ENCODE results near the gene CAMK1D.

Gene CAMK1D

GRCh38 chr10:12835709-12836108, 486.4 kb downstream of the CAMK1D start:
- ChIA-PET POLR2A (no interaction called here), CTCF (interaction anchor here (0.7 kb wide), 2 partner anchors 152 to 621 kb away, joined by 3 read pairs; no protein-coding TSS in a partner anchor)
- Histone ChIP-seq H3K4me1 (ENCODE audit: control insufficient read depth, insufficient read depth, low read length) (no peaks in the 10 kb centered on the region), H3K4me3 (ENCODE audit: low read depth, low read length) (no peak overlapping the region), H3K36me3 (ENCODE audit: control insufficient read depth in 2 of 2, insufficient read depth in 1 of 2, low read length in 2 of 2) (no peaks in the 10 kb centered on the region), H3K9me3 (ENCODE audit: control insufficient read depth, insufficient read depth, low read depth, low read length) (no peaks in the 10 kb centered on the region), H3K27ac (ENCODE audit: extremely low read depth, low read depth, low read length) (no peak overlapping the region)
- TF ChIP-seq ZFHX2 (tag by site-specific recombination; conservative IDR thresholded peaks at IDR 0.05) = peak; percentile 29; the same call in 1 of the 2 replicates
- no peak for TF ChIP-seq ZNF791 (tag by site-specific recombination; IDR thresholded peaks at IDR 0.05)

DNA sequence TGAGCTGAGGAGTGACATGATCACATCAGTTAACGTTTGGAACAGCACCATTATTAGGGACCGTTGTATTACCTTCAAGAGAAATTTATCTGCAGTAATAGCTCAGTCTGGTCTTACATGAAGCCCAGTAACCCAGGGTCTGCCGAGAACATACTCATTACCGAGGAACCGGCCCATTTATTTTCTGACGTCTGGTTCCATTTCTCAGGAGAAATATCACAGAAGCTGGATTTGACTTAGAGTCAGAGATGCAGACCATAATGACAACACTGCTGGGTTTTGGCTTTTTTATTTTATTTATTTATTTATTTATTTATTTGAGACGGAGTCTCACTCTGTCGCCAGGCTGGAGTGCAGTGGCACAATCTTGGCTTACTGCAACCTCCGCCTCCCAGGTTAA, 489.0 kb downstream of the CAMK1D start:
- Histone ChIP-seq H3K9me3 (ENCODE audit: control insufficient read depth, insufficient read depth, low read depth, low read length) (no peaks in the 10 kb centered on the region), H3K4me1 (ENCODE audit: control insufficient read depth, insufficient read depth, low read length) (no peaks in the 10 kb centered on the region), H3K27ac (ENCODE audit: extremely low read depth, low read depth, low read length) (no peak overlapping the region), H3K4me3 (ENCODE audit: low read depth, low read length) (no peak overlapping the region), H3K36me3 (ENCODE audit: control insufficient read depth in 2 of 2, insufficient read depth in 1 of 2, low read length in 2 of 2) (no peaks in the 10 kb centered on the region)
- ChIA-PET POLR2A (no interaction called here), CTCF (interaction anchor here (1.5 to 1.6 kb wide), 2 partner anchors 8 to 127 kb away, joined by 4 to 12 read pairs; no protein-coding TSS in a partner anchor)
- TF ChIP-seq ZNF112 (tag by site-specific recombination; IDR thresholded peaks at IDR 0.05) = no peak
- no peak for TF ChIP-seq GLIS1 (tag by site-specific recombination; IDR thresholded peaks at IDR 0.05)

DNA sequence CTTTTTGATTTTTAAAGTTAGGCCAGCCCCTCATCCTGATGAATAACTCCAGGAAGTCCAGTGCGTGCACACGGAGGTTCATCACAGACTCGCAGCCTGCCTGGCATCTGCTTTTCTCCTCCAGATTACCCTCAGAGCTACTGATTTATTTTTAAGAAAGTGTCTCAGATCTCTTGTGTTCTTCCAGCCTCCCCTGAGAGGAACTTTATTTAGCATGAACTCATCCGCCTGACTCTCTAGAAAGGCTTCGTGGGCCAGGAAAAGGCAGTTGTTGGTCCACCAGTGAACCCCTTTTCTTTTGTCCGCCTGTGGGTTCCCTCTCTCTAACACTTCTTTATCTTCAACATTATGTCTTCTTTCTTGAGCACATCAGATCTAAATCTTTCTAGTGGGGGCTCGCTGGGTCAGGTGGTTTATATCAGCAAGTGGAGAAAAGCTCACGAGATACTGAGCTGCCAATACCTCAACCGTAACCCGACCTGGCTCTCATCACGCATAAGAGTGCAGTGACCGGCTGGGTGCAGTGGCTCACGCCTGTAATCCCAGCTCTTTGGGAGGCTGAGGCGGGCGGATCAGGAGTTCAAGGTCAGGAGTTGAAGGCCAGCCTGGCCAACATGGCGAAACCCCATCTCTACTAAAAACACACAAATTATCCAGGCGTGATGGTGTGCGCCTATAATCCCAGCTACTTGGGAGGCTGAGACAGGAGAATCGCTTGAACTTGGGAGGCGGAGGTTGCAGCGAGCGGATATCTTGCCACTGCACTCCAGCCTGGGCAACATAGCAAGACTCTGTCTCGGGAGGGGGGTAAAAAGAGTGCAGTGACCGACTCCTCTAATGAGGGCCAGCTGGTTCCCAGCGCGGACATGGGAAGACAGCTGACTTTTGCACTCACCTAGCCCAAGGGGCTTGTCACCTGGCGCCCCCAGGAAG, 489.9 kb downstream of the CAMK1D start:
- Histone ChIP-seq H3K36me3 (ENCODE audit: control insufficient read depth in 2 of 2, insufficient read depth in 1 of 2, low read length in 2 of 2) (no peaks in the 10 kb centered on the region), H3K4me1 (ENCODE audit: control insufficient read depth, insufficient read depth, low read length) (no peaks in the 10 kb centered on the region), H3K27ac (ENCODE audit: extremely low read depth, low read depth, low read length) (no peak overlapping the region), H3K9me3 (ENCODE audit: control insufficient read depth, insufficient read depth, low read depth, low read length) (no peaks in the 10 kb centered on the region), H3K4me3 (ENCODE audit: low read depth, low read length) (no peak overlapping the region)
- POLR2A ChIA-PET = no interaction called here
- CTCF ChIA-PET = interaction anchor here (1.6 kb wide), 1 partner anchor 128 kb away, joined by 4 read pairs; no protein-coding TSS in a partner anchor
- TF ChIP-seq ZNF654 (tag by site-specific recombination; IDR thresholded peaks at IDR 0.05; ENCODE audit: low read depth) (no peak), ZNF121 (tag by site-specific recombination; IDR thresholded peaks at IDR 0.05) (peak; percentile 52; the same call in 1 of the 2 replicates), ZNF777 (tag by site-specific recombination; IDR thresholded peaks at IDR 0.05; ENCODE audit: borderline replicate concordance) (no peak)
- TF ChIP-seq, protein P1, sequence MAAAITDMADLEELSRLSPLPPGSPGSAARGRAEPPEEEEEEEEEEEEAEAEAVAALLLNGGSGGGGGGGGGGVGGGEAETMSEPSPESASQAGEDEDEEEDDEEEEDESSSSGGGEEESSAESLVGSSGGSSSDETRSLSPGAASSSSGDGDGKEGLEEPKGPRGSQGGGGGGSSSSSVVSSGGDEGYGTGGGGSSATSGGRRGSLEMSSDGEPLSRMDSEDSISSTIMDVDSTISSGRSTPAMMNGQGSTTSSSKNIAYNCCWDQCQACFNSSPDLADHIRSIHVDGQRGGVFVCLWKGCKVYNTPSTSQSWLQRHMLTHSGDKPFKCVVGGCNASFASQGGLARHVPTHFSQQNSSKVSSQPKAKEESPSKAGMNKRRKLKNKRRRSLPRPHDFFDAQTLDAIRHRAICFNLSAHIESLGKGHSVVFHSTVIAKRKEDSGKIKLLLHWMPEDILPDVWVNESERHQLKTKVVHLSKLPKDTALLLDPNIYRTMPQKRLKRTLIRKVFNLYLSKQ (tag by site-specific recombination; IDR thresholded peaks at IDR 0.05; ENCODE audit: borderline replicate concordance) = no peak

GRCh38 chr10:12839941-12840611, 490.7 kb downstream of the CAMK1D start:
- Histone ChIP-seq H3K36me3 (ENCODE audit: control insufficient read depth in 2 of 2, insufficient read depth in 1 of 2, low read length in 2 of 2) (no peaks in the 10 kb centered on the region), H3K9me3 (ENCODE audit: control insufficient read depth, insufficient read depth, low read depth, low read length) (no peaks in the 10 kb centered on the region), H3K4me1 (ENCODE audit: control insufficient read depth, insufficient read depth, low read length) (no peaks in the 10 kb centered on the region; the same call in 1 of the 2 replicates), H3K4me3 (ENCODE audit: low read depth, low read length) (no peak overlapping the region), H3K27ac (ENCODE audit: extremely low read depth, low read depth, low read length) (no peak overlapping the region)
- TF ChIP-seq ZNF792 (tag by site-specific recombination; IDR thresholded peaks at IDR 0.05) = no peak
- TF ChIP-seq ZIC2 (tag by site-specific recombination; IDR thresholded peaks at IDR 0.05) = peak; percentile 88
- ChIA-PET CTCF (interaction anchor here (0.8 kb wide), 1 partner anchor 10 kb away, joined by 3 read pairs; no protein-coding TSS in a partner anchor), POLR2A (no interaction called here)

DNA sequence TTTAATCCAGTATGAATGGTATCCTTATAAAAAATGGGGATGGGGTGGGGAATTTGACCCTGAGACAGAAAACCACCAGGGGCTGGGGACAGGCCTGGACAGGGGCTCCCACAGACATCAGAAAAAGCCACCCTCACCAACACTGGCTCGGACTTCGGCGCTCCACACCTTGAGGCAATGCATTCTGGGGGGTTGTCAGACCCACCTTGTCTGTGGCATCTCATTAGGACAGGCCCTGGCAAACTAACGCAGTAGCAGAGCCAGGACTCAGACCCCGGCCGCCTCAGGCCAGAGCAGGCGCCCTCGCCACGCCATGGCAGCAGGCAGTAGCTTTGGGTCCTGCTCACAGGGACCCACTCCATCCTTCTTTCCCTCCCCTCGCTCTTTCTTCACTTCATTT, 492.1 kb downstream of the CAMK1D start:
- no peaks in the 10 kb centered on the region for H3K36me3 ChIP-seq (ENCODE audit: control insufficient read depth in 2 of 2, insufficient read depth in 1 of 2, low read length in 2 of 2)
- no peak overlapping the region for H3K27ac ChIP-seq (ENCODE audit: extremely low read depth, low read depth, low read length)
- POLR2A ChIA-PET = no interaction called here
- H3K4me1 ChIP-seq (ENCODE audit: control insufficient read depth, insufficient read depth, low read length) = no peaks in the 10 kb centered on the region; the same call in 1 of the 2 replicates
- CTCF ChIA-PET = no interaction called here
- no peak for TF ChIP-seq ZNF571 (tag by site-specific recombination; IDR thresholded peaks at IDR 0.05)
- TF ChIP-seq ZNF24 (tag by site-specific recombination; IDR thresholded peaks at IDR 0.05) = no peak
- no peak for TF ChIP-seq ZNF121 (tag by site-specific recombination; IDR thresholded peaks at IDR 0.05)
- no peak for TF ChIP-seq ZNF692 (tag by site-specific recombination; IDR thresholded peaks at IDR 0.05)
- no peak for TF ChIP-seq ZNF18 (tag by site-specific recombination; IDR thresholded peaks at IDR 0.05)
- no peak for TF ChIP-seq ZNF585B (tag by site-specific recombination; IDR thresholded peaks at IDR 0.05)
- no peak for TF ChIP-seq OSR2 (tag by site-specific recombination; IDR thresholded peaks at IDR 0.05)
- no peak overlapping the region for H3K4me3 ChIP-seq (ENCODE audit: low read depth, low read length)
- no peaks in the 10 kb centered on the region for H3K9me3 ChIP-seq (ENCODE audit: control insufficient read depth, insufficient read depth, low read depth, low read length)

Data from HEK293 (cell line).